K562 (cell line): ENCODE measurements around the gene SMARCB1. TPM values are rescaled to one million over a fixed set of nuclear protein-coding genes. Genes with fewer than 3 reads are reported as not detected.
A peak's percentile ranks its signal among the peaks of the same experiment; 100 is the strongest.

Source experiments
- ATAC-seq: fragments of 200-7000 bp; cut with Tn5 transposase; 3 replicates; pipeline ENCODE4 v1.9.1; 2020; ENCODE audit warnings: moderate library complexity
- BruUV-seq: library from RNA; stranded (reverse); fragments of 400-500 nt; replicated peaks from 2 replicates; lab custom pipeline; 2021; lab: Mats Ljungman, UMichigan
- CTCF ChIA-PET: fragments of 300-600 bp; formaldehyde crosslinking; extraction: SDS; loops from one replicate; lab custom pipeline; 2021; ENCODE audit warnings: low intra/inter-chr PET ratio; lab: Yijun Ruan, JAX
- POLR2A ChIA-PET: fragments of 300-600, 350-650 bp; sonication (Branson Sonifier 250); formaldehyde crosslinking; extraction: SDS; loops from one replicate; lab custom pipeline; 2021; ENCODE audit warnings: antibody characterized with exemption, inconsistent platforms; lab: Yijun Ruan, JAX
- DNase-seq, 4 experiments: peaks; one replicate each; pipeline versions ENCODE4 v3.0.0 to v3.0.0-alpha.2; 2011 to 2018; ENCODE audit warnings: low spot score in 3 of 4, mixed read lengths in 3 of 4; ENCODE audit errors: extremely low read depth in 1 of 4
- FAIRE-seq: peaks from 2 replicates; lab custom pipeline; 2011; peaks lifted over from hg19 to GRCh38; lab: Jason Lieb, UNC
- H2AFZ ChIP-seq: 2 replicates; pipeline ENCODE4 v1.6.0; 2011; ENCODE audit warnings: low read depth, low read length, control low read depth, inconsistent platforms
- H3K27ac ChIP-seq: fragments of 200-600 bp; 3 replicates; pipeline ENCODE4 v1.8.0; 2011; ENCODE audit warnings: low read depth, mild to moderate bottlenecking, control low read depth, inconsistent platforms, low read length, moderate library complexity, mixed read lengths; ENCODE audit errors: extremely low read depth
- H3K27me3 ChIP-seq, 2 experiments: fragments of 300-600 bp in 1 of 2; 2 replicates in 1 of 2; 3 replicates in 1 of 2; pipeline versions ENCODE4 v1.6.0 to v1.8.0; 2011; ENCODE audit warnings: inconsistent platforms in 2 of 2, low read length in 2 of 2, mild to moderate bottlenecking in 1 of 2, mixed read lengths in 1 of 2, moderate library complexity in 1 of 2; ENCODE audit not compliant: control insufficient read depth in 2 of 2, insufficient read depth in 2 of 2
- H3K36me3 ChIP-seq: fragments of 300-600 bp; 3 replicates; pipeline ENCODE4 v1.8.0; 2011; ENCODE audit warnings: mild to moderate bottlenecking, low read length, inconsistent platforms; ENCODE audit not compliant: control insufficient read depth, insufficient read depth
- H3K4me1 ChIP-seq, 2 experiments: fragments of 200-600 bp in 1 of 2; replicated peaks in 1 of 2; 2 replicates in 1 of 2; 3 replicates in 1 of 2; pipeline versions ENCODE4 v1.5.1 to v1.8.0; 2011; ENCODE audit warnings: inconsistent platforms in 2 of 2, low read length in 2 of 2, mild to moderate bottlenecking in 1 of 2, mixed read lengths in 1 of 2, moderate library complexity in 1 of 2; ENCODE audit not compliant: control insufficient read depth in 2 of 2, insufficient read depth in 2 of 2
- H3K4me2 ChIP-seq: 2 replicates; pipeline ENCODE4 v1.6.1; 2011; ENCODE audit warnings: low read length, control low read depth, inconsistent platforms, mixed read lengths; ENCODE audit not compliant: insufficient read depth
- H3K4me3 ChIP-seq: fragments of 200-600 bp; sonication (generic), shearing (Covaris generic); 2 replicates; pipeline ENCODE4 v1.5.1; 2016; ENCODE audit warnings: control low read depth, inconsistent platforms
- H3K79me2 ChIP-seq: fragments of 200-600 bp; 3 replicates; pipeline ENCODE4 v1.8.0; 2011; ENCODE audit warnings: low read length, inconsistent platforms; ENCODE audit not compliant: control insufficient read depth, insufficient read depth
- H3K9ac ChIP-seq, 2 experiments: 2 replicates each; pipeline versions ENCODE4 v1.6.0 to v1.6.1; 2011; ENCODE audit warnings: low read depth in 2 of 2, low read length in 2 of 2, control low read depth in 1 of 2, inconsistent platforms in 1 of 2, mild to moderate bottlenecking in 1 of 2, mixed read lengths in 1 of 2; ENCODE audit not compliant: insufficient read depth in 1 of 2
- H3K9me1 ChIP-seq: one replicate; pipeline ENCODE4 v1.6.0; 2011; ENCODE audit warnings: inconsistent platforms, mild to moderate bottlenecking, low read length, moderate library complexity; ENCODE audit not compliant: control insufficient read depth, insufficient read depth
- H3K9me3 ChIP-seq: replicated peaks from 2 replicates; pipeline ENCODE4 v1.5.1; 2011; ENCODE audit warnings: low read depth, low read length, inconsistent platforms; ENCODE audit not compliant: control insufficient read depth, insufficient read depth
- H4K20me1 ChIP-seq: replicated peaks from 2 replicates; pipeline ENCODE4 v1.6.1; 2011; ENCODE audit warnings: low read length, inconsistent platforms, mixed read lengths; ENCODE audit not compliant: control insufficient read depth, insufficient read depth
- POLR2G ChIP-seq: fragments of 200-400 bp; formaldehyde crosslinking; IDR thresholded peaks from 2 replicates; pipeline ENCODE4 v1.6.1; 2017; ENCODE audit warnings: low read depth, mild to moderate bottlenecking, antibody characterized with exemption, low read length, moderate library complexity
- WGBS: fragments of 100-300 bp; shearing (Covaris generic); methylation state at CpG from one replicate; pipeline ENCODE4 v1.1.6; 2016; ENCODE audit warnings: low coverage, mixed read lengths; ENCODE audit not compliant: insufficient coverage; ENCODE audit errors: missing lambda C conversion rate; 5-methylcytosine and 5-hydroxymethylcytosine counted together
- in situ Hi-C: fragments of 300-500 bp; cut with MboI; formaldehyde crosslinking; loops from 4 replicates; pipeline ENCODE4 v1.15.0; 2018; ENCODE audit warnings: inconsistent platforms, mixed read lengths
- intact Hi-C: fragments of 100-400 bp; cut with micrococcal nuclease; formaldehyde crosslinking; loops from 2 replicates; pipeline ENCODE4 v1.14.2; 2022
- polyA plus RNA-seq, 8 experiments: library from polyadenylated mRNA; depleted of rRNA in 4 of 8; stranded (reverse) in 5 of 8; unstranded in 3 of 8; fragments of >200 nt; fragmentation: Nextera tagmentation in 2 of 8; fragmentation: Illumina TruSeq in 1 of 8; extraction: Ambion mirVana in 2 of 8; extraction: Trizol in 1 of 8; gene quantifications; 2 replicates each; pipeline versions ENCODE4 v1.2.1 to v1.2.3, GENCODE V29; 2011 to 2014; ENCODE audit warnings: inconsistent platforms in 1 of 8, missing spikeins in 1 of 8
- total RNA-seq, 7 experiments: library from RNA; depleted of rRNA in 6 of 7; stranded (reverse); fragments of >200 nt in 6 of 7; fragmentation: Illumina TruSeq in 2 of 7; extraction: Trizol in 2 of 7; gene quantifications; 2 replicates each; pipeline versions ENCODE4 v1.2.1 to v1.2.3, GENCODE V29; 2011 to 2021; ENCODE audit warnings: low replicate concordance in 1 of 7
- TF ChIP-seq, protein P1 (sequence below): fragments of 450-650 bp; IDR thresholded peaks from 2 replicates; pipeline ENCODE4 v1.6.1; 2016; ENCODE audit warnings: mild to moderate bottlenecking, moderate library complexity
- TF ChIP-seq, protein P2 (sequence below): IDR thresholded peaks from 2 replicates; pipeline ENCODE4 v1.6.1; 2012; ENCODE audit warnings: low read depth, low read length, improper control_type of control experiment, borderline replicate concordance

The SMARCB1 gene
- total and polyA plus RNA-seq, 9 of the 15 experiments (the other 6 are each of a cell fraction or from before 2014, with no cell fraction given) = 1.2 to 113 (median 65.4) TPM

DNA sequence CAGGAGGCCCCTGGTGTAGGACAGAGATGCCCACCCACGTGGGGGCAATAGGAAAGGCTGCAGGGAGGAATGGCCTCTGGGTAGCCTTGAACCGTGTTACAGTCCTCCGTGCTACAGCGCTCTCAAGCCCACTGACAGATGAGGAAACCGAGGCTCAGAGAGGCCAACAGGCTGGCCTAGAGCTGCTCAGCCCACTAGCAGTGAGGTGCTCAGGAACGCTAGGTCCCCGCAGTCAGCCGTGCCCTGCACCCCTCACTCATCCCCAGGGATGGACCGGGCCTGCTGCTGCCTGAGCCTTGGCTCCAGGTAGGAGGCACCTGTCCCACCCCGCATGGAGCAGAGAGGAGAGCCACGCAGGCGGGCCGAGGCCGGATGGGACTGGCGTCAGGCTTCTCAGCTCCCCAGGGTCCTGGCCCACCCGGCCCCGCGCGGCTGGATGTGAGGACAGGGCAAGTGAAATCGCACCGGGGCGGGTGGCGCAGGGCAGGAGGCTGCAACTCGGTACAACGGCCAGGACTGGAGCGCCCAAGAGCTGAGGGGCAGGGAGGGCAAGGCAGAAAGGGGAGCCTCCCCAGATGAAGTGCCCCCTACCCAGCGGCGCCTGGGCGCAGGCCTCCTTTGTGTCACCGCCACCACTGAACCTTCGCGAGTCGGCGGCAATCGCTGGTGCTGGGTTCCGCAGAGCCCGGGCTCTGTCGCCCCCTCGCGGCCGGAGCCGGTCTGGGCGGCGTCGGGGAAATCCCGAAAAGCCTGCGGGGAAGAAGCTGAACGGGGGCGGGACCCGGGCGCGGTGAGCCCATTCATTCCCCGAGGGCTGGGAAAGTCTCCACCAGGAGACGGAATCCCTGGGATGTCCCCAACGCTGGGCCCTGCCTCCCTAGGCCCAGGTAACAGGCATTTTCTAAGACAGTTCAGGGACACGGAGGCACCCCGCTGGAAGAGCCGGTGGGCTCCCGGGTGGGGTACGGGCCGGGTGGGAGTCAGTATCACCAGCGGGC lies 62.5 kb downstream of the SMARCB1 start:
- no peaks in the 10 kb centered on the region for H3K36me3 ChIP-seq
- in situ Hi-C loops = loop anchor here (5.0 to 25.0 kb wide), 3 partner anchors 225 to 537 kb away; no protein-coding TSS in a partner anchor
- H4K20me1 ChIP-seq = no peaks in the 10 kb centered on the region
- H3K9me1 ChIP-seq = no peaks in the 10 kb centered on the region
- intact Hi-C loops = loop anchor here (5.0 kb wide), 3 partner anchors 82 to 312 kb away; partner anchors contain the start of gene CHCHD10
- H2AFZ ChIP-seq = peak overlapping the region; percentile 82
- no TSS peak for BruUV-seq
- ChIA-PET POLR2A (interaction anchor here (0.7 kb wide), 2 partner anchors 10 to 388 kb away, joined by 3 to 4 read pairs; no protein-coding TSS in a partner anchor), CTCF (interaction anchor here (0.6 to 1.8 kb wide), 4 partner anchors 81 to 307 kb away, joined by 3 to 17 read pairs (median 10); partner anchors contain the start of gene CHCHD10)
- H3K79me2 ChIP-seq = no peaks in the 10 kb centered on the region
- ATAC-seq = peak; percentile 97
- no peak for FAIRE-seq
- no peak overlapping the region for H3K4me3 ChIP-seq
- 24% methylated on average over 32 of the region's 62 CpGs for WGBS
- peak; percentile 78 to 84 (median 82) for DNase-seq
- H3K9me3 ChIP-seq = no peaks in the 10 kb centered on the region
- peak overlapping the region; percentile 33; the same call in 1 of the 2 replicates for H3K4me2 ChIP-seq
- peak overlapping the region in 1 of 2 experiments; percentile 82; a peak in 2 of 4 replicates for H3K9ac ChIP-seq
- H3K27ac ChIP-seq = no peak overlapping the region
- H3K4me1 ChIP-seq = peaks cover 3 to 20% of the 10 kb centered on the region in 2 experiments; a peak in 3 of 5 replicates
- no peaks in the 10 kb centered on the region; a peak in 1 of 5 replicates for H3K27me3 ChIP-seq
- TF ChIP-seq POLR2G = peak; percentile 40; the same call in 1 of the 2 replicates
- TF ChIP-seq, protein P1, sequence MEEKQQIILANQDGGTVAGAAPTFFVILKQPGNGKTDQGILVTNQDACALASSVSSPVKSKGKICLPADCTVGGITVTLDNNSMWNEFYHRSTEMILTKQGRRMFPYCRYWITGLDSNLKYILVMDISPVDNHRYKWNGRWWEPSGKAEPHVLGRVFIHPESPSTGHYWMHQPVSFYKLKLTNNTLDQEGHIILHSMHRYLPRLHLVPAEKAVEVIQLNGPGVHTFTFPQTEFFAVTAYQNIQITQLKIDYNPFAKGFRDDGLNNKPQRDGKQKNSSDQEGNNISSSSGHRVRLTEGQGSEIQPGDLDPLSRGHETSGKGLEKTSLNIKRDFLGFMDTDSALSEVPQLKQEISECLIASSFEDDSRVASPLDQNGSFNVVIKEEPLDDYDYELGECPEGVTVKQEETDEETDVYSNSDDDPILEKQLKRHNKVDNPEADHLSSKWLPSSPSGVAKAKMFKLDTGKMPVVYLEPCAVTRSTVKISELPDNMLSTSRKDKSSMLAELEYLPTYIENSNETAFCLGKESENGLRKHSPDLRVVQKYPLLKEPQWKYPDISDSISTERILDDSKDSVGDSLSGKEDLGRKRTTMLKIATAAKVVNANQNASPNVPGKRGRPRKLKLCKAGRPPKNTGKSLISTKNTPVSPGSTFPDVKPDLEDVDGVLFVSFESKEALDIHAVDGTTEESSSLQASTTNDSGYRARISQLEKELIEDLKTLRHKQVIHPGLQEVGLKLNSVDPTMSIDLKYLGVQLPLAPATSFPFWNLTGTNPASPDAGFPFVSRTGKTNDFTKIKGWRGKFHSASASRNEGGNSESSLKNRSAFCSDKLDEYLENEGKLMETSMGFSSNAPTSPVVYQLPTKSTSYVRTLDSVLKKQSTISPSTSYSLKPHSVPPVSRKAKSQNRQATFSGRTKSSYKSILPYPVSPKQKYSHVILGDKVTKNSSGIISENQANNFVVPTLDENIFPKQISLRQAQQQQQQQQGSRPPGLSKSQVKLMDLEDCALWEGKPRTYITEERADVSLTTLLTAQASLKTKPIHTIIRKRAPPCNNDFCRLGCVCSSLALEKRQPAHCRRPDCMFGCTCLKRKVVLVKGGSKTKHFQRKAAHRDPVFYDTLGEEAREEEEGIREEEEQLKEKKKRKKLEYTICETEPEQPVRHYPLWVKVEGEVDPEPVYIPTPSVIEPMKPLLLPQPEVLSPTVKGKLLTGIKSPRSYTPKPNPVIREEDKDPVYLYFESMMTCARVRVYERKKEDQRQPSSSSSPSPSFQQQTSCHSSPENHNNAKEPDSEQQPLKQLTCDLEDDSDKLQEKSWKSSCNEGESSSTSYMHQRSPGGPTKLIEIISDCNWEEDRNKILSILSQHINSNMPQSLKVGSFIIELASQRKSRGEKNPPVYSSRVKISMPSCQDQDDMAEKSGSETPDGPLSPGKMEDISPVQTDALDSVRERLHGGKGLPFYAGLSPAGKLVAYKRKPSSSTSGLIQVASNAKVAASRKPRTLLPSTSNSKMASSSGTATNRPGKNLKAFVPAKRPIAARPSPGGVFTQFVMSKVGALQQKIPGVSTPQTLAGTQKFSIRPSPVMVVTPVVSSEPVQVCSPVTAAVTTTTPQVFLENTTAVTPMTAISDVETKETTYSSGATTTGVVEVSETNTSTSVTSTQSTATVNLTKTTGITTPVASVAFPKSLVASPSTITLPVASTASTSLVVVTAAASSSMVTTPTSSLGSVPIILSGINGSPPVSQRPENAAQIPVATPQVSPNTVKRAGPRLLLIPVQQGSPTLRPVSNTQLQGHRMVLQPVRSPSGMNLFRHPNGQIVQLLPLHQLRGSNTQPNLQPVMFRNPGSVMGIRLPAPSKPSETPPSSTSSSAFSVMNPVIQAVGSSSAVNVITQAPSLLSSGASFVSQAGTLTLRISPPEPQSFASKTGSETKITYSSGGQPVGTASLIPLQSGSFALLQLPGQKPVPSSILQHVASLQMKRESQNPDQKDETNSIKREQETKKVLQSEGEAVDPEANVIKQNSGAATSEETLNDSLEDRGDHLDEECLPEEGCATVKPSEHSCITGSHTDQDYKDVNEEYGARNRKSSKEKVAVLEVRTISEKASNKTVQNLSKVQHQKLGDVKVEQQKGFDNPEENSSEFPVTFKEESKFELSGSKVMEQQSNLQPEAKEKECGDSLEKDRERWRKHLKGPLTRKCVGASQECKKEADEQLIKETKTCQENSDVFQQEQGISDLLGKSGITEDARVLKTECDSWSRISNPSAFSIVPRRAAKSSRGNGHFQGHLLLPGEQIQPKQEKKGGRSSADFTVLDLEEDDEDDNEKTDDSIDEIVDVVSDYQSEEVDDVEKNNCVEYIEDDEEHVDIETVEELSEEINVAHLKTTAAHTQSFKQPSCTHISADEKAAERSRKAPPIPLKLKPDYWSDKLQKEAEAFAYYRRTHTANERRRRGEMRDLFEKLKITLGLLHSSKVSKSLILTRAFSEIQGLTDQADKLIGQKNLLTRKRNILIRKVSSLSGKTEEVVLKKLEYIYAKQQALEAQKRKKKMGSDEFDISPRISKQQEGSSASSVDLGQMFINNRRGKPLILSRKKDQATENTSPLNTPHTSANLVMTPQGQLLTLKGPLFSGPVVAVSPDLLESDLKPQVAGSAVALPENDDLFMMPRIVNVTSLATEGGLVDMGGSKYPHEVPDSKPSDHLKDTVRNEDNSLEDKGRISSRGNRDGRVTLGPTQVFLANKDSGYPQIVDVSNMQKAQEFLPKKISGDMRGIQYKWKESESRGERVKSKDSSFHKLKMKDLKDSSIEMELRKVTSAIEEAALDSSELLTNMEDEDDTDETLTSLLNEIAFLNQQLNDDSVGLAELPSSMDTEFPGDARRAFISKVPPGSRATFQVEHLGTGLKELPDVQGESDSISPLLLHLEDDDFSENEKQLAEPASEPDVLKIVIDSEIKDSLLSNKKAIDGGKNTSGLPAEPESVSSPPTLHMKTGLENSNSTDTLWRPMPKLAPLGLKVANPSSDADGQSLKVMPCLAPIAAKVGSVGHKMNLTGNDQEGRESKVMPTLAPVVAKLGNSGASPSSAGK = no peak
- TF ChIP-seq, protein P2, sequence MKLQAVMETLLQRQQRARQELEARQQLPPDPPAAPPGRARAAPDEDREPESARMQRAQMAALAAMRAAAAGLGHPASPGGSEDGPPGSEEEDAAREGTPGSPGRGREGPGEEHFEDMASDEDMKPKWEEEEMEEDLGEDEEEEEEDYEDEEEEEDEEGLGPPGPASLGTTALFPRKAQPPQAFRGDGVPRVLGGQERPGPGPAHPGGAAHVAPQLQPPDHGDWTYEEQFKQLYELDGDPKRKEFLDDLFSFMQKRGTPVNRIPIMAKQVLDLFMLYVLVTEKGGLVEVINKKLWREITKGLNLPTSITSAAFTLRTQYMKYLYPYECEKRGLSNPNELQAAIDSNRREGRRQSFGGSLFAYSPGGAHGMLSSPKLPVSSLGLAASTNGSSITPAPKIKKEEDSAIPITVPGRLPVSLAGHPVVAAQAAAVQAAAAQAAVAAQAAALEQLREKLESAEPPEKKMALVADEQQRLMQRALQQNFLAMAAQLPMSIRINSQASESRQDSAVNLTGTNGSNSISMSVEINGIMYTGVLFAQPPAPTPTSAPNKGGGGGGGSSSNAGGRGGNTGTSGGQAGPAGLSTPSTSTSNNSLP = no peak
